Stimulated activated CD8-positive, alpha-beta memory T cell treated with anti-CD3 and anti-CD28 coated beads, Interleukin-15, amount 100 ng/mL, for 24 hours (primary cell): ENCODE results near the gene RNF225.
"Not testable (repeated sequence)": the region's sequence is repeated elsewhere in the genome, so short reads cannot be mapped to it uniquely, and the experiment has no call there.

Source experiments
- DNase-seq: peaks from one replicate; pipeline ENCODE4 v3.0.0-alpha.2; 2020; ENCODE audit warnings: low read depth

Gene RNF225

DNA sequence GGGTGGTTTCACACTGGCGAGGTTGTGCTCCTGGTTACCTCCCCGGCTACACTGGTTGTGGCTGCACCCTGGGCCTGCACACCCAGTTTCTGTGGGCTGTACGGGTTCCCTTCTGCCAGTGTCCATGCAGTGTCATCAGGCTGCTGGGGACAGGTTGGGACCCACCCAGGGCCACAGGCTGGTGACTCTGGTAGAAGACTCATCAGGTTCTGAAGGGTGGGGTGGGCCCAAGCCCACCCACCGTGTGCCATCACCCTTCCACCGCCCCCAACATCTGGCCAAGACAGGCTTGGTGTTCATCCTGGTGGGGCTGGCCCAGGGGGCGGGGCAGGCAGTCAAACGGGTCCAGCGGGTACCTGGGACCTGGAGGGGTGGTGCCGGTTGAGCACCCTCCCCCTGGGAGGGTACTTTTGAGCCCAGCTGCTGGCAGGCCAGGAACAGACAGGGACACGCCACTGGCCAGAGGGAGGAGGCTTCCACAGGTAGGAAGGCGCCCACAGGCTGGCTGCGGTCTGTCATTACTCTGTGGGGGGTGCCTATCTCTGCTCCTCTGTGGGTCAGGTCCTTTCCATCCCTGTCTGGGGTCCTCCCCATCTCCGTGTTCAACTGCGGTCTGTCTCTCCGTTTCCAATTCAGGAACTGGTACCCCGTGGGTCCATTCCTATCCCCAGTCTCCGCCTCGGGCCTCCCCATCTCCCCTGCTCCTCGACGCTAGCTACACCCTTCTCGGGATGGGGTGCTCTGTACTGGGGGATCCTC, at the start of gene RNF225:
TSS of gene RNF225 (plus strand) at position 437 of the 759 bp plus-strand sequence. CDS start 434 bp downstream, outside the sequence.
- DNase-seq, result no peak

DNA sequence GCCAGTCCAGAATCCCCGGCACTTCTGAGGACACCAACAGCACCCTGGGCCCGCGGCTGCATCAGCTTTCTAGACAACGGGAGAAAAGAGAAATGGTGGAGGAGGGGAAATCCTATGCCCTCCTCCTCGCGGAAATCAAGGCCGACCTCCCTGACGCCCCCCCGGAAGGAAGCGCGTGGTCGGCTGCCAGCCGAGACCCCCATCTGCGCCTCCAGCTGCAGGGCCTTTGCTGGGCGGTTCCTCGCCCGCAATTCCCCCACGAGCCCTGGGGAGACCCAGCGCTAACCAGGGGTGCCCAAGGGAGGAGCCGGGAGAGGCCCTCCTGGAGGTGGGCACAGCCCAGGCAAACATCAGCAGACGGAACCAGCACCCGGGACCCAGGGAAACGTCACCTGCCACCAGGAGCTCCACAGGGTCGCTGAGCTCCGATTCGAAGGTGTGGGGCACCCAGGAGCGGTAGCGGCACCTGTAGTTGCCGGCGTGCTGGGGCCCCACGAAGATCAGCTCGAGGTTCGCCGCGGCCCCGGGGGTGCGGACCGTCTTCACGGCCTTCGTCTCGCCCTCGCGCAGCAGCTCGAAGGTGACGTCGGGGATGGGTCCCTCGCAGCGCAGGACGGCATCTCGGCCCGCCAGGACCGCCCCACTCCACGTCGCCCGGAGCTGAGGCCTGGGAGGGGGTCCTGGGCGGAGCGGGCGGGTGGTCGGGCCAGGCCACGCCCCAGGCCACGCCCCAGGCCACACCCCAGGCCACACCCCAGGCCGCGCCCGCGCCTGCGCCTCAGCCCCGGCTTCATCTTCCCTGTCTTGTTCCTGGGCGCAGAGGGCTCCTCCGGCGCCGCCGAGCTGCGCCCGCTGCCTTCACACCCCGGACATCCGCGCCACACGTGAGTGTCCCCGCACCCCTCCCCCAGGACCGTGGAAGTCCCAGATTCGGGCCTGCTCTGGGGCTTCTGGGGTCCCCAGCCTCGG, 48.2 kb upstream of the RNF225 start:
- DNase-seq, result peak; percentile 43

DNA sequence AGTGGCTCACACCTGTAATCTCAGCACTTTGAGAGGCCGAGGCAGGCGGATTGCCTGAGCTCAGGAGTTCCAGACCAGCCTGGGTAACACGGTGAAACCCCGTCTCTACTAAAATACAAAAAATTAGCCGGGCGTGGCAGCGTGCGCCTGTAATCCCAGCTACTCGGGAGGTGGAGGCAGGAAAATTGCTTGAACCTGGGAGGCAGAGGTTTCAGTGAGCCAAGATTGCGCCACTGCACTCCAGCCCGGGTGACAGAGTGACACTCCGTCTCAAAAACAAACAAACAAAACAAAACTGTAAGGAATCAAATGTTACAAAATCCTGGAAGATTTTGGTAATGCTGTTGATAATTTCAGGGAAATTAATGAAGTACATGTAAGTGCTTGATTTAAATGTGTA, 47.4 kb upstream of the RNF225 start:
- DNase-seq, result not testable (repeated sequence)

DNA sequence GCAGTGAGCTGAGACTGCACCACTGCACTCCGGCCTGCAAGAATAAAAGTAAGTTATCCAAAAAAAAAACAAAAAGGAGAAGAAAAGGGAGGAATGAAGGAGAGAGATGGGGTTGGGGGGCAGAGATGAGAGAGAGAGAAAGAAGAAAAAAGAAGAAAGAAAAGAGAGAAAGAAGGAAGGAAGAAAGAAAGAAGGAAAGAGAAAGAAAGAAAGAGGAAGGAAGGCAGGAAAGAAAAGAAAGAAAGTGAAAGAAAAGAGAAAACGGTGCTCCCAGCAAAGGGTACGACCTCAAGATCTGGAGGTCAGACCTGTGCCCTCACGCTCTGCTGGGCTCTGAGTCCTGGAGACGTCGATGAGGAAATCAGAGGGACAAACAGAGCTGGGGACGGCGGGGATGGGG, 45.9 kb upstream of the RNF225 start:
- DNase-seq, result no peak

DNA sequence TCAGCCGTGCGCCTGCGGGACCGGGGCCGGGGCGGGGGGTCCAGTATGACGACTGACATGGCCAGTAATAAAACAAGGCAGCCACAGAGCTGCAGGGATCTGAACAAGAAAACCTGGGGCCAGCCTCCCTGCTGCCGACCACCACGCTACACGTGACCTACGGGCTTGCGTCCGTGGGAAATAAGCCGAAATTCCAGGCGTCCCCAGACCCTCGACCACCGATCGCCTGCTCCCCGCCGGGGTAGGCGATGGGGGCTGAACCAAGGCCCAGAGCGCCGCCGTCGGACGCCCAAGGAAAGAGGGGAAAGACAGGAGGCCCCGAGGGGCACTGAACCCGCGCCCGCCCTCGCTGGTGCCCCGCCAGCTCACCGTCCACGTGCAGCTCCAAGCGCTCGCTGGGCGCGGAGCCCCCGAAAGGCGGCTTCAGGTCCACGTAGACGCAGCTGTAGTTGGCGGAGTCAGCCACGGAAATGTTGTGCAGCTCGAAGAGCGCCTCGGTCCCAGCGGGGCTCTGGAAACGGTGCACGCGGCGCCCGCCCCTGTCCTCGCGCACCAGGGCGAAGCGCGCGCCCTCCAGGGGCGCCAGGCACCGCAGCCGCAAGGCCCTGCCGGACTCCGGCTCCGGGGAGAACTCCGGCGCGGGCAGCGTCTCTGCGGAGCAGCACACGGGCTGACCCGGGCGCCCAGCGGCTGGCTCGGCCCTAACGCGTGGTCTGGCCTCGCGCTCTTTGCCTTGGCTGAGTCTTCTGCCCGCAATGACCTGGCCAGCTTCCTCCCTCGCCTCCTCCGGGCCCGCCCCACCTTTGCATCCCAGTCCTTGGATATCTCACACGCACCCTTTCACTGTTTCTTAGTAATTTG, 45.2 kb upstream of the RNF225 start:
- no peak for DNase-seq

DNA sequence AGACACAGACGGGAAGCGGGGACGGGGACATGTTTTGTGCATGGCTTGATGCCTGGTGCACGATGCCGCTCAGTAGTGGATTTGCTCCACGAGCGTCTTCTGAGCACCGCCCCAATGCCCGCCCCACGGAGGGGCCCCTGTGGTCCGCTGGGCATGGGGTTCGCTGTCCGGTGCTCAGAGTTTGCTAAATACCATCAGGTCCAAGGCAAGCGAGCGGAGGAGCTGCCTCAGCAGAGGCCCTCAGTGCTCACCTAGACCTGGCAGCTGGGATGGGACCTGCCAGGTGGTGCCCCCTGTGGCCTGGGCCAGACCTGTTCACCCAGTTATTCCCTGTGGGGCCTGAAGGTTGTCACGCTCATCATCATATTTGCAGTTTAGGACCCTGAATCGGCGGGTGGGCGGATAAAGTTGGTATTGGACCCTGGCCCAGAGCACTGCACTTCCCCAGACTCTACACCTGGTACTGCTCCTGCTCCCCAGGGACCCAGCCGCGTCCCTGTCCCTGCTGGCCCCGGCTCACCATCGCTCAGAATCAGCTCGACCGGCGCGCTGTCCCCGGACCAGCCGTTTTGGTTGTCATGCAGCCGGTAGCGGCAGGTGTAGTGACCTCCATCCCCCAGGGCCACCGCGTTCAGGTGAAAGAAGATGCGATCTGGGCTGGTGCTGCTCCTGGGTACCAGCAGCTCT, 44.4 kb upstream of the RNF225 start:
- no peak for DNase-seq

DNA sequence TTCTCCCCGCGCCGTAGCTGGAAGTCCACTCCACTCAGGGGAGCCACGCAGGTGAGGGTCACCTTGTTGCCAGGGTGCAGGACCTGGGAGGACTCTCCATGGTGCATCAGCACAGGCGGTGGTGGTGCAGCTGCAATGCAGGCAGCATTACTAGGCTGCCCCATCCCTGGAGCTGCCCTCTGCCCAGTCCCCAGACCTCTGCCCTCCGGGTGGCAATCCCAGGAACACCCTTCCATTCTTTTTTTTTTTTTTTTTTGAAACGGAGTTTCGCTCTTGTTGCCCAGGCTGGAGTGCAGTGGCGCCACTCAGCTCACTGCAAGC, 43.9 kb upstream of the RNF225 start:
- DNase-seq, result no peak

DNA sequence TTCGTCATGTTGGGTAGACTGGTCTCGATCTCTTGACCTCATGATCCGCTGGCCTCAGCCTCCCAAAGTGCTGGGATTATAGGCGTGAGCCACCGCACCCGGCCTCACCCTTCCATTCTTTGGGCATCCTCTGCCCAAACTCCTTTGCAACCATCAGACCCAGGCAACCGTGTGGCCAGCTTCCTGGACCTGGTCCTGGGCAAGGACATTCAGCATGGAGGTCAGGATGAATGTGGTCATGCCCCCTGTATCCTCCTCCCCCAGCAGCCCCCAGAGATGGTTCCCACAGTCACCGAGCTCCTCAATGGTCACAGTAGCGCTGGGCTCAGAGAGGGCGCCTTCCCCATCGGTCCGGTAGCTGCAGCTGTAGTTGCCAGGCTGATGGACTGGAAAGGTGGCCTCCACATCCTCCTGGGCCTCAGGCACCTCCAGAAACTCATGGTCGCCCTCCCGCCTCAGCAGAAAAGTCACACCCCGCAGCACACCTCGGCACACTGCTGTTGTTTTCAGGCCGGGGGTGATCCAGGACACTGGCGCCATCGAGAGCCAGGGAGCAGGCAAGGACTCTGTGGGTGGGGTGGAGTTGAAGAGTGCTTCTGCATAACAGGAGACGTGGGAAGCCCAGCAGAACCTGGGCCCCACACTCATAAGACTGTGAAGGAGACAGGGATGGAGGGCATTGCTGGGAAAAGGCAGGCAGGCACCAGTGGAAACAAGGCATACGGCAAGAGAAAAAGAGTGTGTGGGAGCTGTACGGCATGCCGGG, 43.3 kb upstream of the RNF225 start:
- DNase-seq, result no peak

DNA sequence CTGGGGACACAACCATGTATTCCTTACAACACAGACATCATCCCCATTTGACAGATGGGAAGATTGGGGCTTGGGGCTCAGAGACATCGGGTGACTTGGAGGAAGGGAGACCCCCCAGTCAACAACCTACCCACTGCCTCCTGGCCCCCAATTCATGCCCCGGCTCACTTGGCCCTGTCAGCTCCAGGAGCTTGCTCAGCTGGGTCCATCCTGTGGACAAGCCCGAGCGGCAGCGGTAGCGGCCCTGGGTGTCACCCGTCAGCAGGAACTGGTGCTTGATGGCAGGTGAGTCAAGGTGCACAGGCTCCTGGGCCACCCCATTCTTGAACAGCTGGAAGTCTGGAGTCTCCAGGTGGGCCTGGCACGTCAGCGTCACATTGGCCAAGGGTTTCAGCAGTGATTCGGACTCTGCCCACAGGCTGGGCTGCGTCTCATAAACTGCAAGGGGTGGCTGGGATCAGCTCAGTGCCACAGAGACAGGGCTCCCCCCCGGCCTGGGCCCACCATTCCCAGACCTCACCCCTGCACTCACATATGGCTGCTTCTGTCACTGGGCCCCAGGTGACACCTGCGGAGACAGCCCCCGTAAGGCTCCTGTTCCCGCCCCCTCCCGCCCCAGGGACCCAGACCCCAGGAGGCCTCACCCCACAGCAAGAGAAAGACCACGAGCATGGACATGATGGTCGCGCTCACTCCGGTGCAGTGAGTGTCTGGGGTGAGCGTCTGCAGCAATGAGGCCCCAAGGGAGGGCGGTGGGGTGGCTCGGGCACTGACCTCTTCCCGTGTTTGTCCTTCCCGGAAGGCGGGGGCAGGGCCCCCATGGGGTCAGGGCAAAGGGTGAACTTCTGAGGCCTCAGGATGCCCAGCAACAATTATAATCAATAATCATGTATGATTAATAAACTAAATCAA, 42.4 kb upstream of the RNF225 start, which contains the start of gene A1BG:
TSS of gene A1BG (minus strand) at position 733 of the 912 bp plus-strand sequence. CDS start at position 678, 55 bp downstream.
- no peak for DNase-seq

DNA sequence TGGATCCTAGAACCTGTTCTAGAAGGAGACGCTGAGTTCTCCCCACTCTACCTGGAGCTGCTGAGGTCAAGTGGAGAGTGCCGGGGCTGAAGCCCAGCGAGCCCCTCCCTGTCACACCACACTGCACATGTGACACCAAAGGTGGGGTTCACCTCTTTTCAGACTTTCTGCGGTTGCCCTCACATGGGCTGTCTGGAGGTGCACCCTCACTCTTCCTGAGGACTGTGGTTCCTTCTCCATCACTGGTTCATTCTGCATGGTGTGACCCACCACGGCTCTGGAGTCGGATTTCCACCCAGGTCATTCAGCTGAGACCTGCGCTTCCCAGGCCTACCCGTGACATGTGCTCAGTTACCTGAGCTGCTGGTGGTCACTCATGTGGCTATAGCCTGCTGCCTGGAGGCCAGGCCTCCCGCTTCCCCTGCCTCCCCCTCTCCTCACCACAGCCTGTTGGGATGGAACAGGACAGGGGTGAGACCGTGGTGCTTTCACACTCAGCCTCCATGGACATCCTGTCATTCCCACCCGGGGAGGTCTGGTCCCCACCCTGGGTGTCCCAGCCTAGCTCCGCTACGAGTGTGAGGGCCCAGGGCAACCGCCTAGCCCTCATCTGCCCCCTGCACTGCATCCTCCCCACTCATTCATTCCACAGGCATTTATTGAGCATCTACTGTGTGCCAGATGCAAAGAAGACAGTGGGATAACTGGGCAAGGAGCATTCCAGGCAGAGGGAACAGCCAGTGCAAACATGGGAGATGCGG, 41.6 kb upstream of the RNF225 start:
- DNase-seq, result no peak

DNA sequence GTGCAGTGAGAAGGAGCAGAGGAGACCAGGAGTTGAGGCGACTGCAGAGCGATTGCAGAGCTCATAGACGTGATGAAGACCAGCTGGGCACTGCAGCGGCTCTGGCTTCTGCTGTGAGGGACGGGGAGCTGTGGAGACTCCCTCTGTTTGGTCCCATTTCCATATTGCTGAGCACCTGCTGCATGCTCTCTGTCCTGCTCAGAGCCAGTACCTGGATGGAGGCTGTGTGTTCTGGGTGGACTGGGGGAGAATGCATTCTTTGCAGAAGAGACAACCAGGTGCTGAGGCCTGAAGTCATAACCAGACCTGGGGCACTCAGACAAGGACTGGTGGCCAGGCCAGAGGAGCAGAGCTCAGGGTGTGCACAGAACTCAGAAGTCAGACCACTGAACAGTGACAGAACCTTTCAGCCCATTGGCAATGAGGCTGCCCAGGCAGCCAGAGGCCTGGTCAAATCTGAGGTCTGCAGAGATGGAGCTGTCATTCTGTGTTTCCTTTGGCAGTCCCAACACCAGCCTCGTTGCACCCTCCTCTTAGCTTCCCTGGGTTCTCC, 40.9 kb upstream of the RNF225 start:
- no peak for DNase-seq

DNA sequence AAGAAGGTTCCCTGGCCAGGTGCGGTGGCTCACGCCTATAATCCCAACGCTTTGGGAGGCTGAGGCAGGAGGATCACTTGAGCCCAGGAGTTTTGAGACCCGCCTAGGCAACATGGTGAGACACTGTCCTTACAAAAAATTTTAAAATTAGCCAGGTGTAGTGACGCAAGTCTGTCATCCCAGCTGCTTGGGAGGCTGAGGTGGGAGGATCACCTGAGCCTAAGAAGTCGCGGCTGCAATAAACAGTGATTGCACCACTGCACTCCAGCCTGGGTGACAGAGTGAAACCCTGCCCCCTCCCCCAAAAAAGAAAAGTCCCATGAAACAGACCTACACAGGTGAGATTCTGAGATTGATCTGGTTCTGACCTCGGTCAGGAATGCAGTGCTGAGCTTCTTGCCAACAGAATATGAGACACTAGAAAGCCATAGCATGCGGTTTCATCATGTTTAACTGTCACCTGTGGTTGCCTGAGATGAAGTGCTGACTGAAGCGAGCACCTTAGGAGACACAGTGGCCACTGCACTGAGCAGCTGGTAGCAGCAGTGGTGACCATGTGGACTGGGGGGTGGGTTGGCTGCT, 40.1 kb upstream of the RNF225 start:
- no peak for DNase-seq

DNA sequence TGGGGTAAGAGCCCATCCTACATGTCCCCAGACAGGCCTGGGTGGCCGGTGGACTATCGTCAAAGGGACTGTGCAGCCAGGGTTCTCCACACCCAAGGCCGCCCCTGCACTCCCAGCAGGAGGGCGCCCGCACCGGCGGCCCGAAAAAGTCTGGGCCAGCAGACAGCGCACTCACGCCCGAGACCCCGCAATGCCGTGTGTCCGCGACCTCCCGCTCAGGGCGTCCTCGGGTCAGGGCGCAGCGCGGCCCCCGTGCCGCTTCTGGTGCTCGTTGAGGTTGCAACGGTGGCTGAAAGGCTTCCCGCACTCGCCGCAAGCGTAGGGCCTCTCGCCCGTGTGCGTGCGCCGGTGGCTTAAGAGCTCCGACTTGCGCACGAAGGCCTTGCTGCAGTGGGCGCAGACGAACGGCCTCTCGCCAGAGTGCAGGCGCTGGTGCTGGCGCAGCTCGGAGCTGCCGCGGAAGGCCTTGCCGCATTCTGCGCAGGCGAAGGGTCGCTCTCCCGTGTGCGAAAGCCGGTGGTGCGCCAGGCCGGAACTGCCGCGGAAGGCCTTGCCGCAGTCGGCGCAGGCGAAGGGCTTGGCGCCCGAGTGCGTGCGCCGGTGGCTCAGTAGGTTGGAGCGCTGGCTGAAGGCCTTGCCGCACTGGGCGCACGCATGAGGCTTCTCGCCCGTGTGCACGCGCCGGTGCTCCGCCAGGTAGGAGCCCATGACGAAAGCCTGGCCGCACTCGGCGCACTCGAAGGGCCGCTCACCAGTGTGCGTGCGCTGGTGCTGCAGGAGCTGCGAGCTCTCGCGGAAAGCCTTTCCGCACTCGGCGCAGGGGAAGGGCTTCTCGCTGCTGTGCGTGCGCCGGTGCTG, 39.3 kb upstream of the RNF225 start:
- no peak for DNase-seq

DNA sequence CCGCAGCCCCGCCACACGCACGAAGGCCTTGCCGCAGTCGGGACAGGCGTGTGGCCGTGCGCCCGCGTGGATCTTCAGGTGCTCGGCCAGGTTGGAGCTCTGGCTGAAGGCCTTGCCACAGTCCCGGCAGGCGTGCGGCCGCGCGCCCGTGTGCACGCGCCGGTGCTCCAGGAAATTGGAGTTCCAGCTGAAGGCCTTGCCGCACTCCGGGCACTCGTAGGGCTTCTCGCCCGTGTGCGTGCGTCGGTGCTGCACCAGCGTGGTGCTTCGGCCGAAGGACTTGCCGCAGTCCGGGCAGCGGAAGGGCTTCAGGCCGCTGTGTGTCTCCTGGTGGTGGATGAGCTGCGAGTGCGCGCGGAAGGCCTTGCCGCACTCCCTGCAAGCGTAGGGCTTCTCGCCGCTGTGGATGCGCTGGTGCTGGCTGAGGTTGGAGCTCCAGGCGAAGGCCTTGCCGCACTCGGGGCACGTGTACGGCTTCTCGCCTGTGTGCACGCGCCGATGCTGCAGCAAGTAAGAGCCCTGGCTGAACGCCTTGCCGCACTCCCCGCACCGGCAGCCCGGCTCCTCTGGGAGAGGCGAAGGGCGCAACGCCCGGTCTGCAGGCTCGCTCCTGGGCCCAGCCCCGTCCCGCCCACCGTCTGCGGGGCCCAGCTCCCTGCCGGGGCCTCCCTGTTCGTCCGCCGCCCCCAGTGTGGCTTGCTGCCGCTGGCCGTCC, 38.5 kb upstream of the RNF225 start:
- no peak for DNase-seq

DNA sequence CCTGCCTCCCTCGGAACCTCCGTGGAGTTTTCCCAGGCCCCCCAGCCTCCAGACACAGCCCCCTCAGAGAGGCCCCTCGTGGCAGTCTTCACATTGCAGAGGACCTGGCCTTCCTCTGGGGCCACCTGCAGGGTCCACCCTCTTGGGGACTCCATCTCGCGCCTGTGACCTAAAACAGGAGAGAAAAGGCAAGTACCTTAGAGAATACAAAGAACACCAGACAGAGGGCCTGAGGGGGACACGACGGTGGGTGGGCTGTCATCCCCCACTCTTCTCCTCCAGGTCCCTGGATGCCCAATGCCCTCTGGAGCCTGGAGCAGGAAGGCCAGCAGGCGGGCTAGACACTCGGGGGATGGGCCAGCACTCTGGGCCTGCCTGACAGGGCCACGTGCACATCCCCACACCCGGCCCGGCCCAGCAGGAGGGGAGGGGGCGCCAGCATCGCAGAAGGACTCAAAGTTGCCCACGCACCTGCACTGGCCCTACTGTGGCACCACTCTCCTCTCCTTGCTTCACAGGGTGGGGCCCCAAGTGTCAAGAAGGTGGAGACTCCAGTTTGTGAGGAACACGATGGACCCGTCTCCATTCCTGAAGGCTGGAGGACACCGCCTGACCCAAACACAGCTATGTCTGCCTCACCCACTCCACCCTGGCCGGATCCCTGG, 37.8 kb upstream of the RNF225 start:
- DNase-seq, result no peak

DNA sequence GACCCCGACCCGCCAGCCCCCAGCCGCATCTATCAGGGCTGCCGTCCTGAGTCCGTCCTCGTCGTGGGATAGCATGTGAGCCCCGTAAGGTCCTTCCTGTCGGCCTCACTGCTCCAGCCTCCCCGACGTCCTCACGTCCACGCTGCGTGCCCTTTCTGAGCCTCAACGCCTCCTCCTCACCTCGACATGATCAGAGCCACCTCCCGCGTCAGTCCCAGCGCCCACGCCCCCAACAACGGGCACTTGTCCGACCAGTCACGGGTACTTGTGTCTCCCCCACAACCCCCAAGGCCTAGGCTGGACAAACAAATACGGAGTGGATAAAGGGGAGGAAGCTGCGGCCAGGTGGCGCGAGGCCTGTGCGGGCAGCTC, 33.6 kb upstream of the RNF225 start:
- DNase-seq, result no peak
